ENCODE measurements around the gene SMIM31.

Gene SMIM31

GRCh38 chr4:164803702-164804101 lies 49.8 kb downstream of the SMIM31 start:
- Histone ChIP-seq H2BK15ac (ENCODE audit: low read depth, poor library complexity, severe bottlenecking) (no peak overlapping the region), H3K27ac (ENCODE audit: low read length, poor library complexity, severe bottlenecking) (no peak overlapping the region), H3K27me3 (ENCODE audit: control insufficient read depth in 1 of 2, insufficient read depth in 1 of 2, low read length in 2 of 2) (peaks cover 0 to 5% of the 10 kb centered on the region in 2 experiments), H3K18ac (ENCODE audit: low read depth in 1 of 2, low read length in 2 of 2) (no peak overlapping the region), H4K8ac (ENCODE audit: low read length) (no peak overlapping the region), H3K4ac (ENCODE audit: low read depth in 1 of 2, low read length in 2 of 2) (no peak overlapping the region), H3K79me1 (replicated peaks; ENCODE audit: low read length, poor library complexity, severe bottlenecking) (no peaks in the 10 kb centered on the region), H2BK12ac (ENCODE audit: low read length in 2 of 2) (no peak overlapping the region), H3K36me3 (ENCODE audit: control insufficient read depth in 1 of 2, insufficient read depth in 2 of 2, low read depth in 1 of 2, low read length in 2 of 2) (no peaks in the 10 kb centered on the region), H2AK5ac (ENCODE audit: low read length, severe bottlenecking) (no peak overlapping the region), H2BK5ac (ENCODE audit: low read depth, low read length, poor library complexity, severe bottlenecking) (no peak overlapping the region), H2AFZ (ENCODE audit: low read depth, low read length) (no peak overlapping the region), H3K4me3 (ENCODE audit: insufficient read depth in 1 of 2, low read depth in 1 of 2, low read length in 2 of 2) (no peak overlapping the region), H3K23ac (ENCODE audit: low read length in 2 of 2) (no peak overlapping the region), H2BK120ac (ENCODE audit: low read depth, low read length) (no peak overlapping the region), H3K4me1 (ENCODE audit: control insufficient read depth, insufficient read depth, low read depth, low read length) (no peaks in the 10 kb centered on the region), H3K9ac (ENCODE audit: low read length) (no peak overlapping the region), H3K4me2 (ENCODE audit: low read length, poor library complexity, severe bottlenecking) (no peak overlapping the region), H3K9me3 (ENCODE audit: control insufficient read depth, low read length) (no peaks in the 10 kb centered on the region), H3K14ac (ENCODE audit: low read length in 2 of 2) (no peak overlapping the region), H4K91ac (ENCODE audit: low read length) (no peak overlapping the region)
- 92% methylated on average over 8 of the region's 8 CpGs for WGBS
- no peak for DNase-seq

GRCh38 chr4:164807611-164808010 lies 53.7 kb downstream of the SMIM31 start:
- H3K4me3 ChIP-seq (ENCODE audit: insufficient read depth in 1 of 2, low read depth in 1 of 2, low read length in 2 of 2): no peak overlapping the region
- H3K23ac ChIP-seq (ENCODE audit: low read length in 2 of 2): no peak overlapping the region
- no peaks in the 10 kb centered on the region for H3K9me3 ChIP-seq (ENCODE audit: control insufficient read depth, low read length)
- H3K27me3 ChIP-seq (ENCODE audit: control insufficient read depth in 1 of 2, insufficient read depth in 1 of 2, low read length in 2 of 2): peaks cover 0 to 5% of the 10 kb centered on the region in 2 experiments
- no peaks in the 10 kb centered on the region for H3K4me1 ChIP-seq (ENCODE audit: control insufficient read depth, insufficient read depth, low read depth, low read length)
- no peaks in the 10 kb centered on the region for H3K36me3 ChIP-seq (ENCODE audit: control insufficient read depth in 1 of 2, insufficient read depth in 2 of 2, low read depth in 1 of 2, low read length in 2 of 2)
- H3K4ac ChIP-seq (ENCODE audit: low read depth in 1 of 2, low read length in 2 of 2): no peak overlapping the region
- H3K4me2 ChIP-seq (ENCODE audit: low read length, poor library complexity, severe bottlenecking): no peak overlapping the region
- H4K8ac ChIP-seq (ENCODE audit: low read length): no peak overlapping the region
- no peak overlapping the region for H3K27ac ChIP-seq (ENCODE audit: low read length, poor library complexity, severe bottlenecking)
- H4K91ac ChIP-seq (ENCODE audit: low read length): no peak overlapping the region
- no peak overlapping the region for H2AK5ac ChIP-seq (ENCODE audit: low read length, severe bottlenecking)
- no peak overlapping the region for H3K14ac ChIP-seq (ENCODE audit: low read length in 2 of 2)
- DNase-seq: peak; percentile 6
- H2BK15ac ChIP-seq (ENCODE audit: low read depth, poor library complexity, severe bottlenecking): no peak overlapping the region
- WGBS: 64% methylated on average over 10 of the region's 12 CpGs
- H2BK120ac ChIP-seq (ENCODE audit: low read depth, low read length): no peak overlapping the region
- no peak overlapping the region for H3K18ac ChIP-seq (ENCODE audit: low read depth in 1 of 2, low read length in 2 of 2)
- H2AFZ ChIP-seq (ENCODE audit: low read depth, low read length): no peak overlapping the region
- no peaks in the 10 kb centered on the region for H3K79me1 ChIP-seq (replicated peaks; ENCODE audit: low read length, poor library complexity, severe bottlenecking)
- H3K9ac ChIP-seq (ENCODE audit: low read length): no peak overlapping the region
- no peak overlapping the region for H2BK5ac ChIP-seq (ENCODE audit: low read depth, low read length, poor library complexity, severe bottlenecking)
- no peak overlapping the region for H2BK12ac ChIP-seq (ENCODE audit: low read length in 2 of 2)

- Histone ChIP-seq H3K9ac (ENCODE audit: low read length) (no peak overlapping the region), H2BK12ac (ENCODE audit: low read length in 2 of 2) (no peak overlapping the region), H2AFZ (ENCODE audit: low read depth, low read length) (no peak overlapping the region), H3K4me1 (ENCODE audit: control insufficient read depth, insufficient read depth, low read depth, low read length) (no peaks in the 10 kb centered on the region), H3K23ac (ENCODE audit: low read length in 2 of 2) (no peak overlapping the region), H3K18ac (ENCODE audit: low read depth in 1 of 2, low read length in 2 of 2) (no peak overlapping the region), H3K14ac (ENCODE audit: low read length in 2 of 2) (no peak overlapping the region), H3K27me3 (ENCODE audit: control insufficient read depth in 1 of 2, insufficient read depth in 1 of 2, low read length in 2 of 2) (no peaks in the 10 kb centered on the region), H2AK5ac (ENCODE audit: low read length, severe bottlenecking) (no peak overlapping the region), H4K8ac (ENCODE audit: low read length) (no peak overlapping the region), H3K4me3 (ENCODE audit: insufficient read depth in 1 of 2, low read depth in 1 of 2, low read length in 2 of 2) (no peak overlapping the region), H3K4ac (ENCODE audit: low read depth in 1 of 2, low read length in 2 of 2) (no peak overlapping the region), H3K27ac (ENCODE audit: low read length, poor library complexity, severe bottlenecking) (no peak overlapping the region), H2BK5ac (ENCODE audit: low read depth, low read length, poor library complexity, severe bottlenecking) (no peak overlapping the region), H4K91ac (ENCODE audit: low read length) (no peak overlapping the region), H3K36me3 (ENCODE audit: control insufficient read depth in 1 of 2, insufficient read depth in 2 of 2, low read depth in 1 of 2, low read length in 2 of 2) (no peaks in the 10 kb centered on the region), H3K4me2 (ENCODE audit: low read length, poor library complexity, severe bottlenecking) (no peak overlapping the region), H3K9me3 (ENCODE audit: control insufficient read depth, low read length) (no peaks in the 10 kb centered on the region), H2BK120ac (ENCODE audit: low read depth, low read length) (no peak overlapping the region), H2BK15ac (ENCODE audit: low read depth, poor library complexity, severe bottlenecking) (no peak overlapping the region), H3K79me1 (replicated peaks; ENCODE audit: low read length, poor library complexity, severe bottlenecking) (no peaks in the 10 kb centered on the region)
- no peak for DNase-seq
- WGBS: 100% methylated on average over 1 of the region's 2 CpGs
These were observed 59.6 kb downstream of the SMIM31 start for GRCh38 chr4:164813554-164813953.

GRCh38 chr4:164815711-164816110 lies 61.8 kb downstream of the SMIM31 start:
- no peak overlapping the region for H3K27ac ChIP-seq (ENCODE audit: low read length, poor library complexity, severe bottlenecking)
- no peak overlapping the region for H3K9ac ChIP-seq (ENCODE audit: low read length)
- no peak overlapping the region for H2BK15ac ChIP-seq (ENCODE audit: low read depth, poor library complexity, severe bottlenecking)
- H3K14ac ChIP-seq (ENCODE audit: low read length in 2 of 2): no peak overlapping the region
- no peak for DNase-seq
- H2BK120ac ChIP-seq (ENCODE audit: low read depth, low read length): no peak overlapping the region
- no peak overlapping the region for H2BK5ac ChIP-seq (ENCODE audit: low read depth, low read length, poor library complexity, severe bottlenecking)
- no peaks in the 10 kb centered on the region for H3K27me3 ChIP-seq (ENCODE audit: control insufficient read depth in 1 of 2, insufficient read depth in 1 of 2, low read length in 2 of 2)
- H3K36me3 ChIP-seq (ENCODE audit: control insufficient read depth in 1 of 2, insufficient read depth in 2 of 2, low read depth in 1 of 2, low read length in 2 of 2): no peaks in the 10 kb centered on the region
- H2AK5ac ChIP-seq (ENCODE audit: low read length, severe bottlenecking): no peak overlapping the region
- no peak overlapping the region for H3K18ac ChIP-seq (ENCODE audit: low read depth in 1 of 2, low read length in 2 of 2)
- H3K4me1 ChIP-seq (ENCODE audit: control insufficient read depth, insufficient read depth, low read depth, low read length): no peaks in the 10 kb centered on the region
- WGBS: 83% methylated on average over 1 of the region's 1 CpG
- H2BK12ac ChIP-seq (ENCODE audit: low read length in 2 of 2): no peak overlapping the region
- no peak overlapping the region for H3K23ac ChIP-seq (ENCODE audit: low read length in 2 of 2)
- no peaks in the 10 kb centered on the region for H3K9me3 ChIP-seq (ENCODE audit: control insufficient read depth, low read length)
- H2AFZ ChIP-seq (ENCODE audit: low read depth, low read length): no peak overlapping the region
- no peak overlapping the region for H3K4ac ChIP-seq (ENCODE audit: low read depth in 1 of 2, low read length in 2 of 2)
- H3K4me3 ChIP-seq (ENCODE audit: insufficient read depth in 1 of 2, low read depth in 1 of 2, low read length in 2 of 2): no peak overlapping the region
- H4K8ac ChIP-seq (ENCODE audit: low read length): no peak overlapping the region
- H3K4me2 ChIP-seq (ENCODE audit: low read length, poor library complexity, severe bottlenecking): no peak overlapping the region
- H3K79me1 ChIP-seq (replicated peaks; ENCODE audit: low read length, poor library complexity, severe bottlenecking): no peaks in the 10 kb centered on the region
- H4K91ac ChIP-seq (ENCODE audit: low read length): no peak overlapping the region

Measured in mesenchymal stem cell (in vitro differentiated cells and primary cell).